LHCN-M2 (cell line): ENCODE measurements around the gene SLC38A9. TPM values are rescaled to one million over a fixed set of nuclear protein-coding genes. Genes with fewer than 3 reads are reported as not detected.

Source experiments
- DNase-seq: peaks from one replicate; pipeline ENCODE4 v3.0.0-alpha.2; 2012; ENCODE audit warnings: low read depth
- total RNA-seq: library from RNA; depleted of rRNA; stranded (reverse); fragments of >200 nt; gene quantifications from 2 replicates; pipeline ENCODE4 v1.2.3, GENCODE V29; 2014

Gene SLC38A9
- total RNA-seq, 1 experiment from 2014 or later, result 13.5 TPM

DNA sequence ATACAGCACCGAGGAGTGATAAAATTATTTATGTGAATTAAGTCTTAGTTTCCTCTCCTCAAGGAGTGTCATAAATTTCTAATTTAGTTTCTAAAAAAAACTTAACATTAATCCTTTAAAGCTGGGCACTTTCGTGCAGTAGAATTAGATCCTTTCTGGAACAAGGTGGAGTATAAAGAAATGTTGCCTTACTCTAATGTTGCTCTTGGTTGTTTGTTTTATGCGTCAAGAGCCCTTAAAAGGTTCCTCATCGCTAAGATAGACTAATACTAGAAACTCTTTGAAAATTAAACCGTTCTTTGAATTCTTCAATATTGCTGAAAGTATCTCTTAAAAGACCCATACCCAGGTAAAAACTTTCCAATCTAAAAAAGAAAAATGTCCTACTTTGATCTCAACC lies 93.8 kb downstream of the SLC38A9 start:
- no peak for DNase-seq

DNA sequence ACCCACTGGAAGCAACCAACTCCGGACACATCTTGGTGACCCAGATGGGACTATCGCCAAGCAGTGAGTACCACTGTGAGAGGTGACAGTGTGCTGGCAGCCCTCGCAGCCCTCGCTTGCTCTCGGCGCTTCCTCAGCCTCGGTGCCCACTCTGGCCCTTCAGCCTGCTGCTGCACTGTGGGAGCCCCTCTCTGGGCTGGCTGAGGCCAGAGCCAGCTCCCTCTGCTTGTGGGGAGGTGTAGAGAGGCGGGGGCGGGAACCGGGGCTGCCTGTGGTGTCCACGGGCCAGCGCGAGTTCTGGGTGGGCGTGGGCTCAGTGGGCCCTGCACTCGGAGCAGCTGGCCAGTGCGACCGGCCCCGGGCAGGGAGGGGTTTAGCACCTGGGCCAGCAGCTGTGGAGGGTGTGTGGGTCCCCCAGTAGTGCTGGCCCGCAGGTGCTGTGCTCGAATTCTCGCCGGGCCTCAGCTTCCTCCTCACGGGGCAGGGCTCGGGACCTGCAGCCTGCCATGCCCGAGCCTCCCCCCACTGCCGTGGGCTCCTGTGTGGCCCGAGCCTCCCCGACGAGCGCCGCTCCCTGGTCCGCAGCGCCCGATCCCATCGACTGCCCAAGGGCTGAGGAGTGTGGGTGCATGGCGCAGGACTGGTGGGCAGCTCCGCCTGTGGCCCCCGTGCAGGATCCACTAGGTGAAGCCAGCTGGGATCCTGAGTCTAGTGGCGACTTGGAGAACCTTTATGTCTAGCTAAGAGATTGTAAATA lies 98.8 kb downstream of the SLC38A9 start:
- DNase-seq, result no peak

- no peak for DNase-seq
Measured at GRCh38 chr5:55610542-55610941, 101.6 kb downstream of the SLC38A9 start.

DNA sequence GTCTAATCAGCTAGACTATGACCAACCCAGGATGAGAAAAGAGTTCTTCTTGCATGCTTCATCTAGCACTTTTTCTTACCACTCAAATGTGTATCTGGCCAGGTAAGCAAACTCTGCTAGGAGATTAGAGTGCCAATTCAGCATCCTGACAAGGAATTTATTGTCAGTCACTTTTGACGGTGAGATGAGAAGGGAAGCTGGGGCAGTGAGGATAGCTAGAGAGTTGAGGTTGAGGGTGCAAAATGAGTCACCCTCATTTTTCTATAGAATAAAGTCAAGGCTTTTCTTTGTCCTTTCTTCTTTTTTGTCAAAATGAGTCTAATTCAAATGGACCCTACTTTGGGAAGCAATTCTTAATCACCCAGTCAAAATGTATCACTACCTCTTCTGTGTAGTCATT lies 102.7 kb downstream of the SLC38A9 start:
- DNase-seq, result no peak

DNA sequence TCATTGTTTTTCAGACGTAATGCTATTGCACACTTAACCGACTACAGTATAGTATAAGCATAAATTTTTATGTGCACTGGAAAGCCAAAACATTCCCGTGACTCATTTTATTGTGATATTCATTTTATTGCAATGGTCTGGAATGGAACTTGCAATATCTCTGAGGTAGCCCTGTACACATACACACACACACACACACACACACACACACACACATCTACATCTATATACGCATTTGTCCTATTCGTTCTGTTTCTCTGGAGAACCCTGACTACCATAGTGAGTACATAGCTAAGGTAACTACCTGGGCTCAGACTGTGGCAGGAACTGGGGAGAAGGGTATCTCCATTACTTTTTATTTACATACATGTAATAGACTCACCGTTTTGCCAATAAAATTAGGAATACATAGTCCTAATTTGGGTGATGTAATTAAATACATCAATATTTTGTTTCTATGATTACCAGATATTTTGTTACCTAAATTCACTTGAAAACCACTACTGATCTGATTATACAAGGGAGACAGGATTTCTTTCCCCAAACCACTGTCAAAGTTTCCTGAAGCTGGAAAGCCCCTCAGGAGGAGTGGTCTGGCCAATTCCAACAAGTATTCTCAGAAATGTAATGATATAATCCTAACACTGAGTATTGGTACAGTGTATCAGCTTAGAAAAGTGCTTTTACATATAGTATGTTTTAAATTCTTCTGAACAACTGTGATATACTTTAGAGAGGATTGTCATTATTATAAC lies 103.4 kb downstream of the SLC38A9 start:
- DNase-seq, result no peak

DNA sequence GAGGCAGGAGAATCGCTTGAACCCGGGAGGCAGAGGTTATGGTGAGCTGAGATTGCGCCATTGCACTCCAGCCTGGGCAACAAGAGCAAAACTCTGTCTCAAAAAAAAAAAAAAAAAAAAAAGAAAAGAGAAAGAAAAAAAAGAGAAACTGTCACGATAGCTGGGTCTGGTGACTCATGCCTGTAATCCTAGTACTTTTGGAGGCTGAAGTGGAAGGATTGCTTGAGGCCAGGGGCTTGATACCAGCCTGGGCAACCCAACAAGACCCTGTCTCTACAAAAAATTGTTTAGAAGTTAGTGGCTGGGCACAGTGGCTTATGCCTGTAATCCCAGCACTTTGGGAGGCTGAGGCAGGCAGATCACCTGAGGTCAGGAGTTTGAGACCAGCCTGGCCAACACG lies 104.8 kb downstream of the SLC38A9 start:
- peak; percentile 29 for DNase-seq

DNA sequence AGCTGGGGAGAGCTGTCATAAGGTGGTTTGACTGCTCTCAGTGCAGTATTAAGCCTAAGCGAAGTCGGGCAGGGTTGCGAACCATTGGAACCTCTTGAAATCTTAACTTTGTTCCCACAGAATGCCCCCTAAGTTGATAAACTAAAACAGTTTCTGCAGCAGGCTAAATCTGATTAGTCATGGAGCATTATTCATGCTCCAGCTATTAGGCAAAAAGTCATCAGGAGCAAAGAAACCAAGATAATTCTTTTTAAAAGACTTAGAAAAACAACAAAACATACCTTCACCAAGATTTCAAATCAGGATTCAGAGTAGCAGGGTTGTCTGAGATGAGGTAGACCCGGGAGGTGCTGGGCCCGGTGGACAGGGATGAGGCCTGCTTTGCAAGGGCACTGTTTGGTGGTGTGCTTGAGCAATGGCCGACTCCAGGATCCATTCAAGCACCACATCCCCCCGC lies 107.5 kb downstream of the SLC38A9 start:
- peak; percentile 78 for DNase-seq

- peak; percentile 91 for DNase-seq
Measured at GRCh38 chr5:55603922-55604321, 108.2 kb downstream of the SLC38A9 start.

DNA sequence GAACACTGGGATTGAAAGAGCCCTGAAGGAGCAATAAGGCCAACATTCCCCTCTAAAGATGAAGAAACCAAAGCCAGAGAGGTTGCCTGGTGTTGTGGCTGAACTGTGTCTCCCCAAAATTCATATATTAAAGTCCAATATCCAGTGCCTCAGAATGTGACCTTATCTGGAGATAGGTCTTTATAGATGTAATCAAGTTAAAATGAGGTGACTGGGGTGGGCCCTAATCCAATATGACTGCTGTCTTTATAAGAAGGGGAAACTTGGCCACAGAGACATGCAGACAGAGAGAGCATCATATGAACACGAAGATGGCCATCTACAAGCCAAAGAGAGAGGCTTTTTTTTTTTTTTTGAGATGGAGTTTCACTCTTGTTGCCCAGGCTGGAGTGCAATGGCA lies 110.5 kb downstream of the SLC38A9 start:
- no peak for DNase-seq

DNA sequence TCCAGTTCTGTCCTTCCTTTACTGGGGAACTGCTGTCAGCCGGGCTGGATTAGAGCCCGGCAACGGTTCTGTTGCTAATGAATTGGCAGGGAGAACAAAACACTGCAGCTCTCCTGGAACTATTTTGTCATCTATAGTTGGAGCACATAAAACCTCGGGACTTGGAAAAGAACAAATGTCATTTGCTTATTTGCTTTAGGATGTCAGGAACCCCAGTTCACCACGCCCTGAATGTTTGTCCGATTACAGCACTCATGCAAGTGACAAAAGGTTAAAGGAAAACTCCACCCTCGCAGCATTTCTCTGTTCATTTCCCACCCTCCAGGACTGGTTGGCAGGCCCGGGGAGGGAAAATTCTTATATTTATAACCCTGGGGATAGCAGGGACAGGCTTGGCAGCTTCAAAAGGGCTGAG lies 110.9 kb downstream of the SLC38A9 start:
- DNase-seq, result peak; percentile 92

DNA sequence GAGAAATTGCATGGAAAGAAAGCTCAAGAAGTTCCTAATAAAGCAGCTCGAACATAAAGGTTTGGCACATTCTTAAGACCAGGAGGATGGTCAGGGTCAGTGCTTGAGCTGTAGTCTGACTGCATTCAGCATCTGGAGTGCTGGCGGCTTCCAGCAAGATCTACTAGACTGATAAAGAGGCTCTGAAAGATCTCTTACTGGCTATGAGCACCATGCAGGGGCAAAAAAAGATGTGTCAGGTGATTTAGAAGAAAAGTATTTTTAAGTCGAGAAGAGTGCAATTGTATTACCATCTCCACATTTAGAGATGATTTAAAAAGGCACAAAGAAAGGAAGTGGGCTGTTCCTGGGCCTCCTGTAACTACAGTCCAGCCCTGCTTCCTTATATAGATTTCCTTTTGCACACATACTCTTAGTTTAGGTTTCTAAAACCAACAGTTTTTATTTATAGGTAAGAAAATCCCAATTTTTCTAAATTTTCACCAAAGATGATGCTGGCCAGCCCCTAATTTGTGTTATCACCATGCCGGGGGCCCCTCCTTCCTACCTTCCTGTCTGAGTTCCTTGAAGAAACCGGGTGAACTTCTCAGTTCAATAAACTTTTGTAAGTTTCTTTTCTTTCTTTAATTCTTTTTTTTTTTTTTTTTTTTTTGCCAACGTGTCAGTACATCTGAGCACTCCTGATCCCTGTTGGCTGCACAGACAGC lies 111.5 kb downstream of the SLC38A9 start:
- peak; percentile 37 for DNase-seq

- no peak for DNase-seq
Measured at GRCh38 chr5:55600086-55600485, 112.0 kb downstream of the SLC38A9 start.

DNA sequence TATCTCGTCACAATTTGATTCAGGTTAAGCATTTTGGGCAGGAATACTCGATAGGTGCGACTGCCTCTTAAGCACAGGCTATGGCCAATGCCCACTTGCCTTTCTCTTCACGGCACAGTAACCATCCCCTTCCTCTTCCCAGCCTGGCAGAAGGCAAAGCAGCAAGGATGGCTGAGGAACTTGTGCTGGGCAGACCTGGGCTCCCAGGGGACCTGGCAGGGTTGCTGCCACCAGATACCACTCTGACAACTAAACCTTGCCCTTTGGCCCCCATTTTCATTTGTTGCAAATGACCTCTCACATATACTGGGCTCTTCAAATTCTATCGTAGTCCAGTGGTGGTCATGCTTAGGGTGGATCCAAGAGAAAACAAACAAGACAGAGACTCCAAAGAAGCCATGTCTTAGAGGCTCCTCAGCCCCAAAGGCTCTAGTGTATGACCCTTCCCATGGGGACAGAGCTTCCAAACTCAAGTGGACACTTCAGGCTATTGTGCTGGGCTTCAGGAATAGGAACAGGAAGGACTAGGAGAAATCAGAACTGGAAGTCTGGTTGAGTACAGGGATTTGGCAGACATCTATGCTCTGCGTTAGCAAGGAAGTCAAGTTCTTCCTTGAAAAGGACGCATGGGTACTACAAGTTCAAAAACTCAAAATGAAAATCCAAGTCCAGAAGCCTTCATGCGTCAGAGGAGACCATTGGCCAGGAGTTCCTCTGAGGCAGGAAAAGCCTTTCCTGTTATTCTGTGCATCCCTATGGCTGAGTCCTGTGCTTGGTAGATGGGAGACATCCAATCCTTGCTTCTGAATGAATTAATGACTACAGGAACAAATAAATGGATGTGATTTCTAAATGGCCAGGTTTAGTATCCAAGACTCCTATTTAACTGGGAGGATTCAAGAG lies 112.7 kb downstream of the SLC38A9 start:
- no peak for DNase-seq

DNA sequence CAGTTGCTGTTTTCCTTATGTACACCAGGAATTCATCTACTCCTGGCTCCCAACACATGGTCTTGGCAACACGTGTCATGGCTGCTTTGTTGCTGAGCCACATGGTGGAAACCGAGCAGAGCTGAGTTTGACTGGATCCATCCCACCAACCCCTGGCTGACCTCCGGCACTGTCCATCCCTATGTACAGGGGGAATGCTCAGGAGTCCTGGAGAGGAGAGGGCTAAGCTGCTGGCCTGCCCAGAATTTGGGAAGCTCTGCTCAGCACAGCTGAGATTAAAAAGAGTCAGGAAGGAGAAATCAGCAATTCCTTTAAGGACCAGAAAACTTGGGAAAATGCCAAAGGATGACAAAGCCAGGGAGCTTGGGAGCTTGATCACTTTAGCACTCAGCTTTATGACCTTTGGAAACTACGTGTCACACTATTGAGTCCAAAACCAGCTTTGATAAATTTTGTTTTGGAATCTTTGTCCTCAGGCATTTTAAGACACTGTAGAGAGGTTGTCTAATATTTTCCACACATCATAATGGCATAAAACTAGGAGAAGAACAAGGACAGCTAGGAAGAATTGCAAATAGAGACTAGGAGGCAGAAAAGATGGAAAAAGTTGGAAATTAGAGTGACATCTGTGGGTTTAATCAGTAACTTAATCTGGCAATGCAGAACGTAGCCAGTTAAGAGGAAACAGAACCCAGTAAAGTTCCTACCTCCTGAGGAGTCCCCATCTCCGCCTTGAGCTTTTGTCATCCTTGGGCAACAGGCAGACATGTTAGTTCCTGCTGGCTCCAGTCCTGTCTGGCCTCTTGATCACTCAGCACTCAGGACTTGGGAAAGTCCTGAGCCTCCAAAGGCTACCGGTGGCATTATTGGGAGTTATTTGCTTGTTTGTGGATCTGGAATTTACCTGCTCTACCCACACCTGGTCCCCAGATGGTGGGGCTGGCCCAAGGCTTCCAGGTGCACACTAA lies 114.8 kb downstream of the SLC38A9 start:
- peak; percentile 81 for DNase-seq

GRCh38 chr5:55594671-55595070 lies 117.5 kb downstream of the SLC38A9 start:
- DNase-seq, result no peak

GRCh38 chr5:55593115-55593472 lies 119.0 kb downstream of the SLC38A9 start:
- DNase-seq, result peak; percentile 32

DNA sequence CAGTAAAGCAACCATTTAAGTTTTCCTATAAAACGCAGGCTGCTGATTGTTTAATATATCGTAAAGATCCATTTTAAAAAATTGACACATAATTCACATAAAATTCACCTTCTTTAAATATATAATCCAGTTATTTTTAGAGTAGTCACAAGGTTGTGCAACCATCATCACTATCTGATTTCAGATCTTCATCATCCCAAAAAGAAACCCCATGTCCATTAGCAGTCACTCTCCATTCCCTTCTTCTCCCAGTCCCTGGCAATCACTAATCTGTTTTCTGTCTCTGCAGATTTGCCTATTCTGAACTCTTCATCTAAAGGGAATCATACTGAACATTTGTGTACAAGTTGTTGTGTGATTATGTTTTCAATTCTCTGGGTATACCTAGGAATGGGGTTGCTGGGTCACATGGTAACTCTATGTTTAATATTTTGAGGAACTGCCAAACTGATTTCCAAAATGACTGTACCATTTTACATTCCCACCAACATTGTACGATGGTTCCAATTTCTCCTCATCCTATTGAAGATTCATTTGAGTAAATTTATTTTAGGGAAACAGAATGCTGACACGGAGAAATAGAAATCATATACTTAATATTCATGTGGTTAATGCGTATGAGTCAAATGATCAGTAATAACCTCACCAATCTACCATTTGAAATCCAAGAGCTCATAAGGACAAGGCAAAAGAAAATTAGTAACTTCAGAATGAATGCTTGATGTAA lies 119.6 kb downstream of the SLC38A9 start:
- no peak for DNase-seq

DNA sequence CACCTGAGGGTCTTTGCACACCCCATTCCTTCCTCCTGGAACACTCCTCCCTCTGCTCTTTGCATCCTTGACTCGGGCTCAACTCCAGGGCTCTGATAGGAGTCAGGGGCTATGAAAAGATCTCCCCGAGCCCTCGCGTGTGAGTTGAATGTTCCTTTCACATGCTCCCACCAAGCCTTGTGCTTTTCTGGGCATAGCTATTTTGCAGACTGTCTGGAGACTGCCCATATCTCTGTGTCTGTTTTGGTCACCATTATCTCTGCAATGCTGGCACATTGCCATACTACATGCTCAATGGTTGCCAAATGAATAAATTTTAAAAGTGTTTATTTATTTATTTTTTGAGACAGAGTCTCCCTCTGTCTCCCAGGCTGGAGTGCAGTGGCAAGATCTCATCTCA lies 120.4 kb downstream of the SLC38A9 start:
- no peak for DNase-seq

- DNase-seq, result no peak
Measured at GRCh38 chr5:55585206-55585610, 126.9 kb downstream of the SLC38A9 start.
